Natural killer cell treated with Interleukin-12 subunit alpha and Interleukin-12 subunit beta and Interleukin-15 and Interleukin-18, amount 100 ng/mL, for 72 hours (primary cell): ENCODE results near the gene SIPA1. TPM values are rescaled to one million over a fixed set of nuclear protein-coding genes. Genes with fewer than 3 reads are reported as not detected.
"Not testable (repeated sequence)": the region's sequence is repeated elsewhere in the genome, so short reads cannot be mapped to it uniquely, and the experiment has no call there.

Experiments
- ATAC-seq, 2 donors: fragments of 150-1000 bp; cut with Tn5 transposase in 1 of 2; sonication (Bioruptor Pico), chemical (Tn5 transposase) in 1 of 2; 2 replicates each; pipeline ENCODE4 v1.10.0; 2021
- DNase-seq: peaks from one replicate; pipeline ENCODE4 v3.0.0; 2022; ENCODE audit warnings: low spot score
- H3K27ac Mint-ChIP-seq, 2 donors: 1 replicate in 1 of 2; 2 replicates in 1 of 2; pipeline ENCODE4 v1.8.0; 2022; ENCODE audit warnings: mixed read lengths in 2 of 2, mild to moderate bottlenecking in 1 of 2, moderate library complexity in 1 of 2
- H3K27me3 Mint-ChIP-seq, 2 donors: 1 replicate in 1 of 2; 2 replicates in 1 of 2; pipeline ENCODE4 v1.8.0; 2022; ENCODE audit warnings: mixed read lengths in 2 of 2
- H3K36me3 Mint-ChIP-seq: one replicate; pipeline ENCODE4 v1.8.0; 2022; ENCODE audit warnings: mixed read lengths
- H3K4me1 Mint-ChIP-seq, 2 donors: 1 replicate in 1 of 2; 2 replicates in 1 of 2; pipeline ENCODE4 v1.8.0; 2022; ENCODE audit warnings: low read depth in 2 of 2, mixed read lengths in 2 of 2, mild to moderate bottlenecking in 1 of 2
- H3K4me3 Mint-ChIP-seq: one replicate; pipeline ENCODE4 v1.8.0; 2022; ENCODE audit warnings: mixed read lengths
- H3K9me3 Mint-ChIP-seq: 2 replicates; pipeline ENCODE4 v1.8.0; 2022; ENCODE audit warnings: mixed read lengths
- total RNA-seq, 2 donors: library from RNA; stranded (reverse); gene quantifications; one replicate each; pipeline ENCODE4 v1.2.3, GENCODE V29; 2022

Gene SIPA1
- total RNA-seq, 2 donors from 2014 or later: 139 to 140 TPM

DNA sequence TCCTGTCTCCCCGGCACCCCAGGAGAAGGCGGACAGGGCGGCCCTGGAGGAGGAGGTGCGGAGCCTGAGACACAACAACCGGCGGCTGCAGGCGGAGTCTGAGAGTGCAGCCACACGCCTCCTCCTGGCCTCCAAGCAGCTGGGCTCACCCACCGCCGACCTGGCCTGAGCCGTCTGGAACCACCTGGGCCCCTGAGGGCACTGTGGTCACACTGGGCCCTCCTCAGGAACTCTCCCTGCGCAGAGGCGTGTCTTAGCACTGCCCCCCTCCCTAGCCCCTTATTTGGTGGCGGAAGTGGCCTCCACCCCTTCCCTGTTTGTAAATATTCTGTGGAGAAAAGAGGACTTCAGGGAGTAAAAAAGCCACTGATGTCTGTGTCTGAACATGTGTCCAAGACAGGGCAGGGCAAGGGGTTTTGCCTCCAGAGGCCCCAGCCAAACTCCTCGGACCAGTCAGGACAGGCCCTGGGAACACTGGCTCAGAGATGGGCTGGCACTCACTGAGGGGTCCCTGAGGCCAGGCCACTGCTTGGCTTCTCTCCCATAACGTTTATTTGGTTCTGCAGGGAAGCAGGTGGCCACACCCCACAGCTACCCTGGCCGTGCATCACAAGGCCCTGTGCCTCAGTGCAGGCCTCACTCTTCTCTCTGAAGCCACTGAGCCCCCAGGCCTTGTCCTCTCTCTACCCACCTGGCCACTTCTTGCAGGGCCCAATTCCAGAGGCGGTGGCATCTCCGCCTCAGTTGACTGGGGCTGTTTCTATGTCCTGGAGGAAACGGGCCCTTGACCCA lies 12.8 kb downstream of the SIPA1 start:
- Mint-ChIP-seq H3K27me3 (no peaks in the 10 kb centered on the region), H3K4me3 (no peak overlapping the region), H3K4me1 (peaks cover 33 to 38% of the 10 kb centered on the region in 2 donors), H3K9me3 (no peaks in the 10 kb centered on the region), H3K36me3 (no peaks in the 10 kb centered on the region), H3K27ac (peak overlapping the region; percentile 84 to 89)
- ATAC-seq (no peak), DNase-seq (peak; percentile 53)

GRCh38 chr11:65651339-65651588 lies 13.4 kb downstream of the SIPA1 start:
- no peak for ATAC-seq
- no peak for DNase-seq
- Mint-ChIP-seq H3K27ac (peak overlapping the region; percentile 84 to 89), H3K4me3 (peak overlapping the region; percentile 84), H3K9me3 (no peaks in the 10 kb centered on the region), H3K27me3 (no peaks in the 10 kb centered on the region), H3K4me1 (peaks cover 34 to 44% of the 10 kb centered on the region in 2 donors), H3K36me3 (peaks cover 2% of the 10 kb centered on the region)

DNA sequence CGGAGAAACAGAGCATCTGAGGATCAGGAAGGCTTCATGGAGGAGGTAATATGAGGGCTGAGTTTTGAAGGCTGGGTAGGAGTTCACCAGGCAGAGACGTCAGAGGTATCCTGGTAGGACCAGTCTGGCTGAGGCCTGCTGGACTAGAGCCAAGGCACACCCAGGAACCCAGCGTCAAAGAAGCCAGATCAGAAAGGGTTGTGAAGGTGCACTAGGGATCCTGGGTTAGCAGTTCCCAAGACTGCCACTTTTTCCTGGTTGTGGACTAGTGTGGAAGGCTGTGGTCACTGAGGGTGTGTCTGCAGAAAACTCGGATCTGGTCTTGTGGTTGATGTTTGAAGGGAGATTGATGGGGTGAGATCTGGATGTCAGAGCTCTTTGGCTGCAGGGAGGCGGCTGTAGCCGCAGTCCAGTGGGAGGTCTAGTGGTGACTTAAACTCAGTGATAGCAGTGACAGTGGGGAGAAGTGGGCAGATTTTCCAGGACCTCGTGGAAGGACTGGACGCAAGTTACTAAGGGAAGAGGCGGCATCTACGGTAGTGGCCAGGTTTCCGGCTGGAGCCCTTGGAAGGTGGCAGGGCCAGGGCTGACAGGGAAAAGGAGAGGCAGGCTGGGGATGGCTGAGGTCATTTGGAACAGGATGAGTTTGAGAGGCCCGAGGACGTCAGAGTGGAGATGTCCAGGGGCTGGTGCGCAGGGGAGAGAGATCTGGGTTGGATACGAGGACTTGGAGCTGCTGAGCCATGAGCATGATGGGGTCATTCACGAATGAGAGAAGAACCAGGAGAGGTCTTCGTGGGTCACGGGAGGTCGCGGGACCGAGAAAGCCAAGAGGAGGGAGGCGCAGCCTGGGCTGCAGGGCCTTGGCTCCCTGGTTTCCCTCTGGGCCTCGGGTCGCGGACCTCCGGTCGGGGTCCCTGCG lies 13.9 kb downstream of the SIPA1 start:
- H3K27me3 Mint-ChIP-seq: no peaks in the 10 kb centered on the region
- peak overlapping the region; percentile 84 to 89 for H3K27ac Mint-ChIP-seq
- peak overlapping the region; percentile 84 for H3K4me3 Mint-ChIP-seq
- peaks cover 8% of the 10 kb centered on the region for H3K36me3 Mint-ChIP-seq
- ATAC-seq (no peak), DNase-seq (peak; percentile 60)
- H3K4me1 Mint-ChIP-seq: peaks cover 37 to 50% of the 10 kb centered on the region in 2 donors
- H3K9me3 Mint-ChIP-seq: no peaks in the 10 kb centered on the region

DNA sequence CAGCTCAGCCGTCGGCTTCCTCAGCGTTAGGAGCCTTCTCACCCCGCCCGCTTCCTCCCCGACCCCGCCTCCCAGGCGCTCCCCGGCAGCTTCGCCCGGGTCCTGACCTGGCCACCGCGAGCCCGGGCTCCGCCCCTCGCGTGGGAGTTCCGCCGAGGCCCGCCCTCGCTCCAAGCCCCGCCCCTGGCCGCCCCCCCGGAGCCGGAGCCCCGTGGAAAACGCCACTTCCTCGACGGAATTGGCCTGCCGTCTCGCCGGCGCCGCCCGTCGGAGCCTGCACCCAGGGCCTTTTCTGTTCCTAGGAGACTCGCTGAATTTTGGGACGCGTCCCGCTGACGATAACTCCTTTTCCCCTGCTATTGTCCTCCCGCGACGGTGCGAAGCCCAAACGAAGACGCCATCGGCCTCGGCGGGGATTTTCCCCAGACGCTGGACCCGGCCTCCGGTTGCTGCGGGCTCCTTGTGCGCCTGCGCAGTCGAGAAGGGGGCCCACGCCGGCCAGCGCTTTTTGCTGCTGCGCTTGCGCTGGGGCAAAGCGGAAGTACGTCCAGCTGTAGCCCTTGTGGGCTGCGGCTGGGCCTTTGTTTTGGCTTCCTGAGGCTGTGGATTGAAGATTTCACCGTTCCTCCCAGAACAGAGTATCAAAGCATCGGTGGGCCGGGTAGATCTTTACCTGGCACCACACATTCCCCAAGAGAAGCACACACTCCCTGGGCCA lies 14.8 kb downstream of the SIPA1 start:
- peak; percentile 96 for ATAC-seq
- peak overlapping the region; percentile 85 for H3K4me3 Mint-ChIP-seq
- H3K4me1 Mint-ChIP-seq: peaks cover 41 to 58% of the 10 kb centered on the region in 2 donors
- DNase-seq: peak; percentile 98
- no peaks in the 10 kb centered on the region for H3K27me3 Mint-ChIP-seq
- peaks cover 11% of the 10 kb centered on the region for H3K36me3 Mint-ChIP-seq
- no peaks in the 10 kb centered on the region for H3K9me3 Mint-ChIP-seq
- H3K27ac Mint-ChIP-seq: peak overlapping the region; percentile 84 to 89

DNA sequence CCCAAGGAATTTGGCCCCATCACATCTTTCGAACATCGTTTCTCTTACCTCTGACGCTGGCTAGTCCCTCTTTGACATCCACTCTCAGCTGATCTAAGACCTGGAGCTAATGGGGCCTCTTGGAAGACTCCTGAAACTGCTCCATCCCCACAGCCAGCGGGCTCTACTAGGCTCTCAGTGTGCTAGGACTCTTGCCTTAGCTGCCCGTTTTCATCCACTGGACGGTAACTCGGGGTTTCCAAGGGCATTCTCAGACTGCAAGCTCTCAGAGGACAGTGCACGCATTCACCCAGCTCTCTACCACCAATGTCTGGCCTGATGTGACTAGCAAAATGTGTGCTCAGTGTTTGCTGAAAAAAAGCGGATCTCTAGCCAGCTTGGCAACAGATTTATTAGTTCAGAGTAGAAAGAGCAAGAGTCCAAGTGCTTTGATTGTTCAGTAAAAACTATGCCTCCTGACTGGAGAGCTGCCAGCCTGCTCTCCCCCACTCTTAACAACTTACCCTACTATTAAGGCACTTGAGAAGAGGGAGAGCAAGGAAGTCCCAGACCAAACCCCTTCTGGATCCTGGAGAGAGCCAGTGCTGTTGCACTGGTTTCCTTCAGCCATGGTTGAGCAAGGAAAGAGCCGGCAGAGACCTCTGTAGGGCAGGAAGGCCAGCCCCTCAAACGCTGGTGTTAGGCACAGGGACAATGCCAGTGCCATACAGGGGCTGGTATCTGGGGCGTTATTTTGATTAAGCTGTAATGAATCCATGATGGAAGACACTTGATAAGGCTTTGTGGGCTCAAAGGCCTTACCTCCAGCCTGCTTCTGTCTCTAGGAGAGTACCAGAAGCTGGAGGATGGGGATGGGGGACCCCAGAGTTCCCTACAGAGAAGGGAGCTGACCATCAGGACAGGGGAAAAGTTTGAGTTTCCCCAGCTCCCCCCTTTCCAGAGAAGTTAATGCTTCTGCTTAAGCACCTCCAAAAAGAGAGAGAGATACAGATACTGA lies 15.6 kb downstream of the SIPA1 start:
- no peak for ATAC-seq
- H3K4me1 Mint-ChIP-seq: peaks cover 41 to 59% of the 10 kb centered on the region in 2 donors
- no peaks in the 10 kb centered on the region for H3K9me3 Mint-ChIP-seq
- DNase-seq: no peak
- H3K27me3 Mint-ChIP-seq: no peaks in the 10 kb centered on the region
- H3K27ac Mint-ChIP-seq: peak overlapping the region; percentile 84 to 89
- peaks cover 11% of the 10 kb centered on the region for H3K36me3 Mint-ChIP-seq
- peak overlapping the region; percentile 85 for H3K4me3 Mint-ChIP-seq

GRCh38 chr11:65654375-65655349 lies 16.8 kb downstream of the SIPA1 start:
- H3K36me3 Mint-ChIP-seq: peaks cover 21% of the 10 kb centered on the region
- H3K27me3 Mint-ChIP-seq: no peaks in the 10 kb centered on the region
- H3K4me3 Mint-ChIP-seq: peak overlapping the region; percentile 17
- H3K27ac Mint-ChIP-seq: peak overlapping the region; percentile 45 to 84
- no peak for ATAC-seq
- no peaks in the 10 kb centered on the region for H3K9me3 Mint-ChIP-seq
- peak; percentile 56 for DNase-seq
- H3K4me1 Mint-ChIP-seq: peaks cover 53 to 69% of the 10 kb centered on the region in 2 donors

DNA sequence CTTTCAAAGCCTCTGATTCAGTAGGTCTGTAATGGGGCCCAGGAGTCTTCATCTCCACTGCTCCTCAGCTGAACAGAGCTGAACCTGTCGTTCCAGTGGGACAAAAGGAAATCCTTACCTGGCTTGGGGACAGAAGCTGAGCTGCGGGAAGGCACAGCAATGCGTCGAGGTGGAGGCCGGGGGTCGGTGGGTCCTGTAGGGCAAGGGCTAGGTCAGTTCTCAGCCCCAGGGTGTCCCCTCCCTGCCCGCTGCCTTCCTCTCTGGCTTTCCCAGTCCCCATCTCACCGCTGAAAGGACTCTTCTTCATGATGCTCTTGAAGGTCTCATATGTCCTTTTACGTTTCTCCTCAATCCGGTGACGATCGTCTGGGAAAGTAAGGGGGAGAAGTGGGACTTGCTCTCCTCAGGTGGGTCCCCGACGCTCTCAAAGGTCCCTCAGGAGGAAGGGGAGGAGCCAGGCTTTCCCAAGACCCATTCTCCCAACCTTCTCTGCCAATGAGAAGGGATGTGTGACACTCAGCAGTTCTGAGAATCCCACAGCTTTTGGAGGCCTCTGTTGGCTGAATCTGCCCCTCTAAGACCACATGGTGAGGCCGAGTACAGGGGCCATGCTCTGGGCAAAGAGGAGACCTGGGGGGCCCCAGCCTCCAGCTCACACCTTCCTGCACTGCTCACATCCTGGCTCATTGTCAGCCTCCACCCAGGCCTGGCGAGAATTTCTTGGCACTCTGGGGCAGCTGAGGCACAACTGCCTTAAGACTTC lies 17.9 kb downstream of the SIPA1 start:
- H3K4me1 Mint-ChIP-seq: peaks cover 59 to 76% of the 10 kb centered on the region in 2 donors
- no peaks in the 10 kb centered on the region for H3K27me3 Mint-ChIP-seq
- DNase-seq (no peak), ATAC-seq (no peak)
- H3K9me3 Mint-ChIP-seq: no peaks in the 10 kb centered on the region
- peak overlapping the region; percentile 45 to 68 for H3K27ac Mint-ChIP-seq
- H3K4me3 Mint-ChIP-seq: no peak overlapping the region
- H3K36me3 Mint-ChIP-seq: peaks cover 28% of the 10 kb centered on the region

- H3K27me3 Mint-ChIP-seq: no peaks in the 10 kb centered on the region
- no peak overlapping the region for H3K4me3 Mint-ChIP-seq
- no peaks in the 10 kb centered on the region for H3K9me3 Mint-ChIP-seq
- ATAC-seq (no peak), DNase-seq (peak; percentile 39)
- peaks cover 45 to 61% of the 10 kb centered on the region in 2 donors for H3K4me1 Mint-ChIP-seq
- peak overlapping the region in 1 of 2 donors; percentile 43 for H3K27ac Mint-ChIP-seq
- peaks cover 28% of the 10 kb centered on the region for H3K36me3 Mint-ChIP-seq
Measured at GRCh38 chr11:65657426-65657825, 19.5 kb downstream of the SIPA1 start.

- Mint-ChIP-seq H3K4me3 (no peak overlapping the region), H3K27ac (peak overlapping the region; percentile 36 to 55), H3K27me3 (no peaks in the 10 kb centered on the region), H3K9me3 (no peaks in the 10 kb centered on the region), H3K4me1 (peaks cover 38 to 54% of the 10 kb centered on the region in 2 donors), H3K36me3 (peaks cover 28% of the 10 kb centered on the region)
- DNase-seq (peak; percentile 53), ATAC-seq (no peak)
Measured at GRCh38 chr11:65658174-65659021, 20.5 kb downstream of the SIPA1 start.

- ATAC-seq (no peak), DNase-seq (peak; percentile 47)
- peak overlapping the region; percentile 39 for H3K4me3 Mint-ChIP-seq
- H3K27ac Mint-ChIP-seq: peak overlapping the region; percentile 43 to 71
- H3K27me3 Mint-ChIP-seq: no peaks in the 10 kb centered on the region
- H3K4me1 Mint-ChIP-seq: peaks cover 34 to 51% of the 10 kb centered on the region in 2 donors
- no peaks in the 10 kb centered on the region for H3K9me3 Mint-ChIP-seq
- peaks cover 28% of the 10 kb centered on the region for H3K36me3 Mint-ChIP-seq
Measured at GRCh38 chr11:65660038-65660437, 22.1 kb downstream of the SIPA1 start.

GRCh38 chr11:65660908-65661307 lies 23.0 kb downstream of the SIPA1 start:
- DNase-seq: peak; percentile 25
- H3K4me1 Mint-ChIP-seq: peaks cover 32 to 43% of the 10 kb centered on the region in 2 donors

More at GRCh38 chr11:65660908-65661307, 23.0 kb downstream of the SIPA1 start:
- H3K36me3 Mint-ChIP-seq: peaks cover 28% of the 10 kb centered on the region
- H3K9me3 Mint-ChIP-seq, H3K27me3 Mint-ChIP-seq, ATAC-seq: not testable (repeated sequence)
- peak overlapping the region; percentile 82 for H3K4me3 Mint-ChIP-seq
- peak overlapping the region; percentile 64 to 83 for H3K27ac Mint-ChIP-seq
